ENCODE measurements around the gene SS18.

DNA sequence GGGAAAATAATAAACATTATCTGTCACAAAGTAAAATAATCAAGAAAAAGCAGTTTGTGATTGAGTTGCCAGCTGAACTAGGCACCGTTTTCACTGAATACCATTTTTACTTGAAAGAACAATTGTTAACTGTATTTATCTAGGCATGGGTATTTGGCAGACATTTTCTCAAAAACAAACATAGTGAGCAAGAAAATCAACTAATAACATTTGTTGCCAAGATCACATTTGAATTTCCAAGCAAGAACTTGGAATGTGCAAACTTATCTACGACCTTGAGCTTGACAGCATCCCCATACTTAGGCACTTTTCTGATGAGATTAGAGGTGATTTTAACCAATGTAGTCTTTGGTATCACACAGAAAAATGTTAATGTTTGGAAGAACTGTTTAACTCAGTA lies 16.7 kb downstream of the SS18 start:
- TF ChIP-seq, protein P1, sequence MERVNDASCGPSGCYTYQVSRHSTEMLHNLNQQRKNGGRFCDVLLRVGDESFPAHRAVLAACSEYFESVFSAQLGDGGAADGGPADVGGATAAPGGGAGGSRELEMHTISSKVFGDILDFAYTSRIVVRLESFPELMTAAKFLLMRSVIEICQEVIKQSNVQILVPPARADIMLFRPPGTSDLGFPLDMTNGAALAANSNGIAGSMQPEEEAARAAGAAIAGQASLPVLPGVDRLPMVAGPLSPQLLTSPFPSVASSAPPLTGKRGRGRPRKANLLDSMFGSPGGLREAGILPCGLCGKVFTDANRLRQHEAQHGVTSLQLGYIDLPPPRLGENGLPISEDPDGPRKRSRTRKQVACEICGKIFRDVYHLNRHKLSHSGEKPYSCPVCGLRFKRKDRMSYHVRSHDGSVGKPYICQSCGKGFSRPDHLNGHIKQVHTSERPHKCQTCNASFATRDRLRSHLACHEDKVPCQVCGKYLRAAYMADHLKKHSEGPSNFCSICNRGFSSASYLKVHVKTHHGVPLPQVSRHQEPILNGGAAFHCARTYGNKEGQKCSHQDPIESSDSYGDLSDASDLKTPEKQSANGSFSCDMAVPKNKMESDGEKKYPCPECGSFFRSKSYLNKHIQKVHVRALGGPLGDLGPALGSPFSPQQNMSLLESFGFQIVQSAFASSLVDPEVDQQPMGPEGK (CRISPR knock-in tag; IDR thresholded peaks at IDR 0.05; ENCODE audit: borderline replicate concordance), result no peak
- no peak for TF ChIP-seq TCF4 (CRISPR knock-in tag; IDR thresholded peaks at IDR 0.05; ENCODE audit: borderline replicate concordance)
- TF ChIP-seq SNAI2 (CRISPR knock-in tag; IDR thresholded peaks at IDR 0.05), result no peak
- TF ChIP-seq ESRRG (CRISPR knock-in tag; IDR thresholded peaks at IDR 0.05), result no peak
- no peak for TF ChIP-seq CSDC2 (CRISPR knock-in tag; IDR thresholded peaks at IDR 0.05)
- TF ChIP-seq GLIS3 (CRISPR knock-in tag; IDR thresholded peaks at IDR 0.05), result no peak
- no peak for TF ChIP-seq ZFP3 (CRISPR knock-in tag; IDR thresholded peaks at IDR 0.05)
- TF ChIP-seq ZNF8 (CRISPR knock-in tag; IDR thresholded peaks at IDR 0.05), result no peak
- TF ChIP-seq, protein P2, sequence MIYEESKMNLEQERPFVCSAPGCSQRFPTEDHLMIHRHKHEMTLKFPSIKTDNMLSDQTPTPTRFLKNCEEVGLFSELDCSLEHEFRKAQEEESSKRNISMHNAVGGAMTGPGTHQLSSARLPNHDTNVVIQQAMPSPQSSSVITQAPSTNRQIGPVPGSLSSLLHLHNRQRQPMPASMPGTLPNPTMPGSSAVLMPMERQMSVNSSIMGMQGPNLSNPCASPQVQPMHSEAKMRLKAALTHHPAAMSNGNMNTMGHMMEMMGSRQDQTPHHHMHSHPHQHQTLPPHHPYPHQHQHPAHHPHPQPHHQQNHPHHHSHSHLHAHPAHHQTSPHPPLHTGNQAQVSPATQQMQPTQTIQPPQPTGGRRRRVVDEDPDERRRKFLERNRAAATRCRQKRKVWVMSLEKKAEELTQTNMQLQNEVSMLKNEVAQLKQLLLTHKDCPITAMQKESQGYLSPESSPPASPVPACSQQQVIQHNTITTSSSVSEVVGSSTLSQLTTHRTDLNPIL (CRISPR knock-in tag; IDR thresholded peaks at IDR 0.05; ENCODE audit: low read depth), result no peak
- no peak for TF ChIP-seq RARB (CRISPR knock-in tag; IDR thresholded peaks at IDR 0.05)
- no peak for TF ChIP-seq ISL1 (CRISPR knock-in tag; IDR thresholded peaks at IDR 0.05)

Data from SK-N-SH treated with all-trans-retinoic acid at 6 μM for 48 hours (cell line).